Measurements from ENCODE around the gene KCTD13.
"Not testable (repeated sequence)": the region's sequence is repeated elsewhere in the genome, so short reads cannot be mapped to it uniquely, and the experiment has no call there.

GRCh38 chr16:29959821-29960220, 33.8 kb upstream of the KCTD13 start:
- TF ChIP-seq EZH2 (optimal IDR thresholded peaks at IDR 0.05; ENCODE audit: low read depth, low read length); CTCF (IDR thresholded peaks at IDR 0.05; ENCODE audit: low read length); EZH2phosphoT487 (IDR thresholded peaks at IDR 0.05; ENCODE audit: low read length): not testable (repeated sequence)

Measured in MM.1S (cell line).